D721Med (cell line): ENCODE measurements around the gene MAGT1.
"Not testable (repeated sequence)": the region's sequence is repeated elsewhere in the genome, so short reads cannot be mapped to it uniquely, and the experiment has no call there.

ENCODE experiments used
- DNase-seq: peaks from one replicate; pipeline ENCODE4 v3.0.0; 2011; ENCODE audit warnings: low spot score; ENCODE audit not compliant: insufficient read length
- FAIRE-seq: peaks from 2 replicates; lab custom pipeline; 2011; peaks lifted over from hg19 to GRCh38; lab: Jason Lieb, UNC
- CTCF ChIP-seq: IDR thresholded peaks from 2 replicates; pipeline ENCODE4 v1.5.1; 2012; ENCODE audit warnings: mild to moderate bottlenecking, control low read depth; ENCODE audit not compliant: insufficient read depth; ENCODE audit errors: missing control alignments

Gene MAGT1

GRCh38 chrX:77925764-77926163 is 30.5 kb upstream of the MAGT1 start:
- FAIRE-seq (no peak), DNase-seq (no peak)
- no peak for TF ChIP-seq CTCF

- DNase-seq (no peak), FAIRE-seq (no peak)
- no peak for TF ChIP-seq CTCF
These were observed 29.2 kb upstream of the MAGT1 start for GRCh38 chrX:77924320-77924859.

- FAIRE-seq: peak; percentile 68
- TF ChIP-seq CTCF: no peak
These were observed 27.6 kb upstream of the MAGT1 start for GRCh38 chrX:77922787-77923186.

GRCh38 chrX:77919370-77919769 is 24.1 kb upstream of the MAGT1 start:
- DNase-seq, FAIRE-seq: not testable (repeated sequence)

More at GRCh38 chrX:77922787-77923186, 27.6 kb upstream of the MAGT1 start:
- no peak for DNase-seq

GRCh38 chrX:77918568-77918967 is 23.3 kb upstream of the MAGT1 start:
- FAIRE-seq (no peak), DNase-seq (no peak)
- TF ChIP-seq CTCF: no peak

- DNase-seq: no peak
- TF ChIP-seq CTCF: no peak
- FAIRE-seq: no peak
These were observed 22.2 kb upstream of the MAGT1 start for GRCh38 chrX:77917294-77917933.

GRCh38 chrX:77910108-77910840 is 15.0 kb upstream of the MAGT1 start, which contains the start of gene ATP7A:
Gene ATP7A (plus strand): TSS chrX:77910693. CDS start chrX:77971642, 60,949 bp downstream.
- FAIRE-seq (peak; percentile 48), DNase-seq (peak; percentile 40)
- TF ChIP-seq CTCF: peak; percentile 37
